Parathyroid adenoma (tissue), 2 donors: Measurements from ENCODE around the gene TAB2.

Experiments
- H2AFZ ChIP-seq: fragments of 300-600 bp; sonication (generic); one replicate; pipeline ENCODE4 v1.7.0; 2017; ENCODE audit warnings: antibody characterized with exemption, mild to moderate bottlenecking
- H3K27ac ChIP-seq: fragments of 300-600 bp; sonication (generic); one replicate; pipeline ENCODE4 v1.7.0; 2017
- H3K27me3 ChIP-seq: fragments of 300-600 bp; sonication (generic); one replicate; pipeline ENCODE4 v1.7.0; 2017; ENCODE audit warnings: low read length; ENCODE audit not compliant: control insufficient read depth, insufficient read depth
- H3K36me3 ChIP-seq: fragments of 300-600 bp; sonication (generic); one replicate; pipeline ENCODE4 v1.7.0; 2017; ENCODE audit warnings: low read length; ENCODE audit not compliant: control insufficient read depth, insufficient read depth
- H3K4me1 ChIP-seq: fragments of 300-600 bp; sonication (generic); one replicate; pipeline ENCODE4 v1.7.0; 2017; ENCODE audit warnings: control low read depth
- H3K4me2 ChIP-seq: fragments of 300-600 bp; sonication (generic); one replicate; pipeline ENCODE4 v1.7.0; 2017; ENCODE audit warnings: low read length
- H3K4me3 ChIP-seq: fragments of 300-600 bp; sonication (generic); one replicate; pipeline ENCODE4 v1.7.0; 2017; ENCODE audit warnings: low read depth, low read length
- H3K79me2 ChIP-seq: fragments of 300-600 bp; sonication (generic); one replicate; pipeline ENCODE4 v1.7.0; 2017; ENCODE audit warnings: control low read depth
- H3K9ac ChIP-seq: fragments of 300-600 bp; sonication (generic); one replicate; pipeline ENCODE4 v1.7.0; 2017; ENCODE audit warnings: mild to moderate bottlenecking
- H3K9me3 ChIP-seq: fragments of 300-600 bp; sonication (generic); one replicate; pipeline ENCODE4 v1.7.0; 2017; ENCODE audit warnings: low read length; ENCODE audit not compliant: control insufficient read depth
- CTCF ChIP-seq: fragments of 300-600 bp; sonication (generic); IDR thresholded peaks from one replicate; pipeline ENCODE4 v1.7.0; 2017; ENCODE audit warnings: antibody characterized with exemption, mild to moderate bottlenecking
- donor health status: primary hyperparathyroidism.

TAB2 gene

GRCh38 chr6:149293244-149293643, 24.3 kb upstream of the TAB2 start:
- H3K27ac ChIP-seq = no peak overlapping the region
- H3K79me2 ChIP-seq = no peaks in the 10 kb centered on the region
- H2AFZ ChIP-seq = no peak overlapping the region
- H3K4me1 ChIP-seq = peaks cover 14% of the 10 kb centered on the region
- no peak overlapping the region for H3K9ac ChIP-seq
- H3K36me3 ChIP-seq = no peaks in the 10 kb centered on the region
- H3K4me2 ChIP-seq = no peak overlapping the region
- no peak overlapping the region for H3K4me3 ChIP-seq
- no peaks in the 10 kb centered on the region for H3K9me3 ChIP-seq
- TF ChIP-seq CTCF = no peak
- no peaks in the 10 kb centered on the region for H3K27me3 ChIP-seq

DNA sequence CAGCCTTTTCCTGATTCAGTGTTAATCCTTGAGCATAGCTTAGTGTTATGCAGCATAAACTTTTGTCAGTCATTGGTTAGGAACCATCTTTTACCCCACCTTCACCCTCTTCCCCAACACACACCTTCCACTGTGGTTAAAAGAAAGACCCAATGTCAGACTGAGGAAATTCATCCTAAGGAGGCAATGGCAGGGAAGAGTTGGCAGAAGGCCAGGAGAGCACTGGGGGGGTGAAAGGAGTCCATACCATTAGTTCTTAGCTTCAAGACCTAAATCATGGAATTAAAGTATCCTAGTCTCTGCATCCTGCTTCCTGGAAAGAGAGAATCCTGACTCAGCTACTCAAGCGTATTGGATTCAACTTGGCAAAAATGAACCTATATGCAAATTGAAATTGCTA, 16.9 kb upstream of the TAB2 start:
- Histone ChIP-seq H3K9ac (no peak overlapping the region), H2AFZ (no peak overlapping the region), H3K4me1 (no peaks in the 10 kb centered on the region), H3K4me3 (no peak overlapping the region), H3K27ac (no peak overlapping the region), H3K9me3 (no peaks in the 10 kb centered on the region), H3K27me3 (no peaks in the 10 kb centered on the region), H3K4me2 (no peak overlapping the region), H3K36me3 (no peaks in the 10 kb centered on the region), H3K79me2 (no peaks in the 10 kb centered on the region)
- TF ChIP-seq CTCF = no peak

DNA sequence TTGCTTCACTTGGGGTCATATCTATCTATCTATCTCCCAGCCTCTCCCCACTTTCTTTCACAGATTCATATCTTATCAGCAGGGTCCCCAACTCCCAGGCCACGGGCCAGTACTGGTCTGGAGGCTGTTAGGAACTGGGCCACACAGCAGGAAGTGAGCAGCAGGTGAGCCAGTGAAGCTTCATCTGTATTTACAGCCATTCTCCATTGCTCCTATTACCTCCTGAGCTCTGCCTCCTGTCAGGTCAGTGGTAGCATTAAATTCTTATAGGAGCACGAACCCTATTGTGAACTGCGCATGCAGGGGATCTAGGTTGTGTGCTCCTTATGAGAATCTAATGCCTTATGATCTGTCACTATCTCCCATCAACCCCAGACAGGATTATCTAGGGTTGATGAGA, 14.8 kb upstream of the TAB2 start:
- Histone ChIP-seq H3K79me2 (no peaks in the 10 kb centered on the region), H3K27ac (no peak overlapping the region), H3K4me2 (no peak overlapping the region), H3K4me1 (no peaks in the 10 kb centered on the region), H3K27me3 (no peaks in the 10 kb centered on the region), H3K9ac (no peak overlapping the region), H3K9me3 (no peaks in the 10 kb centered on the region), H3K4me3 (no peak overlapping the region), H3K36me3 (no peaks in the 10 kb centered on the region), H2AFZ (no peak overlapping the region)
- no peak for TF ChIP-seq CTCF

GRCh38 chr6:149303468-149303867, 14.0 kb upstream of the TAB2 start:
- Histone ChIP-seq H2AFZ (no peak overlapping the region), H3K9me3 (no peaks in the 10 kb centered on the region), H3K4me2 (no peak overlapping the region), H3K36me3 (no peaks in the 10 kb centered on the region), H3K27me3 (no peaks in the 10 kb centered on the region), H3K4me3 (no peak overlapping the region), H3K9ac (no peak overlapping the region), H3K27ac (no peak overlapping the region), H3K79me2 (no peaks in the 10 kb centered on the region), H3K4me1 (no peaks in the 10 kb centered on the region)
- no peak for TF ChIP-seq CTCF

- H3K9ac ChIP-seq = no peak overlapping the region
- no peaks in the 10 kb centered on the region for H3K79me2 ChIP-seq
- H3K27ac ChIP-seq = no peak overlapping the region
- H3K4me2 ChIP-seq = no peak overlapping the region
- no peaks in the 10 kb centered on the region for H3K9me3 ChIP-seq
- TF ChIP-seq CTCF = no peak
- H3K4me3 ChIP-seq = no peak overlapping the region
- H3K4me1 ChIP-seq = no peaks in the 10 kb centered on the region
- H2AFZ ChIP-seq = no peak overlapping the region
- no peaks in the 10 kb centered on the region for H3K27me3 ChIP-seq
- H3K36me3 ChIP-seq = no peaks in the 10 kb centered on the region
Observed at GRCh38 chr6:149305372-149305771, 12.1 kb upstream of the TAB2 start.
